Neural progenitor cell (in vitro differentiated cells): ENCODE measurements around the gene SOST.

Experiments
- CTCF ChIP-seq: fragments of 200-600 bp; sonication (generic); IDR thresholded peaks from 2 replicates; pipeline ENCODE4 v1.5.1; 2017; ENCODE audit warnings: antibody characterized with exemption, mild to moderate bottlenecking
- EZH2phosphoT487 ChIP-seq: fragments of 200-600 bp; sonication (generic); IDR thresholded peaks from 2 replicates; pipeline ENCODE4 v1.6.1; 2017; ENCODE audit warnings: antibody characterized with exemption

- TF ChIP-seq CTCF (no peak), EZH2phosphoT487 (no peak)
Observed at GRCh38 chr17:43756201-43756600, 2.4 kb downstream of the SOST start.
